GM12874 (cell line): ENCODE results near the gene ATP2B3.

Experiments
- TF ChIP-seq, protein P1 (sequence below): IDR thresholded peaks from 2 replicates; pipeline ENCODE4 v1.5.1; 2011; ENCODE audit warnings: low read depth, mild to moderate bottlenecking, control low read depth, low read length, moderate library complexity; ENCODE audit not compliant: insufficient read depth

Gene ATP2B3

GRCh38 chrX:153592091-153592833 is 74.8 kb downstream of the ATP2B3 start:
- TF ChIP-seq, protein P1, sequence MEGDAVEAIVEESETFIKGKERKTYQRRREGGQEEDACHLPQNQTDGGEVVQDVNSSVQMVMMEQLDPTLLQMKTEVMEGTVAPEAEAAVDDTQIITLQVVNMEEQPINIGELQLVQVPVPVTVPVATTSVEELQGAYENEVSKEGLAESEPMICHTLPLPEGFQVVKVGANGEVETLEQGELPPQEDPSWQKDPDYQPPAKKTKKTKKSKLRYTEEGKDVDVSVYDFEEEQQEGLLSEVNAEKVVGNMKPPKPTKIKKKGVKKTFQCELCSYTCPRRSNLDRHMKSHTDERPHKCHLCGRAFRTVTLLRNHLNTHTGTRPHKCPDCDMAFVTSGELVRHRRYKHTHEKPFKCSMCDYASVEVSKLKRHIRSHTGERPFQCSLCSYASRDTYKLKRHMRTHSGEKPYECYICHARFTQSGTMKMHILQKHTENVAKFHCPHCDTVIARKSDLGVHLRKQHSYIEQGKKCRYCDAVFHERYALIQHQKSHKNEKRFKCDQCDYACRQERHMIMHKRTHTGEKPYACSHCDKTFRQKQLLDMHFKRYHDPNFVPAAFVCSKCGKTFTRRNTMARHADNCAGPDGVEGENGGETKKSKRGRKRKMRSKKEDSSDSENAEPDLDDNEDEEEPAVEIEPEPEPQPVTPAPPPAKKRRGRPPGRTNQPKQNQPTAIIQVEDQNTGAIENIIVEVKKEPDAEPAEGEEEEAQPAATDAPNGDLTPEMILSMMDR, result no peak

DNA sequence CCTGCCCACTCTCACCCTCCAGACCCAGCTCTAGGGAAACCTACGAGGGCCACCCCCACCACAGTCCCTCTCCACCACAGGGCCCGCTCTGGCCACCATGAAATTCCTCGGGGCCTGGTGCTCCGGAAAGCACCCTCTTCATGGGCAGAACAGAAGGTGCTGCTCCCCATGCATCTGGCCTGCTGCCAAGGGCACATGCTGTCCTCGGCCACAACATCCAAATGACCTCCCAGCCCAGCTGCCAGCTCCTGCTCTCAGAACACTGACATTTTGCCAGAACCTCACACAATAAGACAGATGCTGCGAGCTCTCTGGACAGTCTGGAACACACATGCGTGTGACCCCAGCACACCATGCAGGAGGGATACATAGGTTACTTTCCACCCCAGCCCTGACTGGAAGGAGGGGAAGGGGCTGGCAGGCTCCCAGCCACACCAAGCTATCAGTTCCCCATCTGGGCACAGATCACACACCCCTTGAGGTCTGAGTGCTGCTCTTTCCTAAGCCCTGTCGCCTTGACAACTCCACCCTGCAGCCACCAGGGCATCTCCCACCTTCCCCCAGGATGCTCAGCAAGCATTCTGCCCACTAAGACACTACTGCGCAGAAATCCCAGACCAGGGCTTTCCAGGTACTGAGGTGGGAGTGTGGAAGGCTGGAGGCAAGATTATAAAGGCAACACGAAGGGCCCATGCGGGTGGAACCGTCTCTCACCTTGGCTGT is 75.7 kb downstream of the ATP2B3 start:
- TF ChIP-seq, protein P1, result no peak

GRCh38 chrX:153593811-153594500 is 76.5 kb downstream of the ATP2B3 start:
- TF ChIP-seq, protein P1, result no peak

- TF ChIP-seq, protein P1, result no peak
Observed at GRCh38 chrX:153595387-153595786, 77.9 kb downstream of the ATP2B3 start.

DNA sequence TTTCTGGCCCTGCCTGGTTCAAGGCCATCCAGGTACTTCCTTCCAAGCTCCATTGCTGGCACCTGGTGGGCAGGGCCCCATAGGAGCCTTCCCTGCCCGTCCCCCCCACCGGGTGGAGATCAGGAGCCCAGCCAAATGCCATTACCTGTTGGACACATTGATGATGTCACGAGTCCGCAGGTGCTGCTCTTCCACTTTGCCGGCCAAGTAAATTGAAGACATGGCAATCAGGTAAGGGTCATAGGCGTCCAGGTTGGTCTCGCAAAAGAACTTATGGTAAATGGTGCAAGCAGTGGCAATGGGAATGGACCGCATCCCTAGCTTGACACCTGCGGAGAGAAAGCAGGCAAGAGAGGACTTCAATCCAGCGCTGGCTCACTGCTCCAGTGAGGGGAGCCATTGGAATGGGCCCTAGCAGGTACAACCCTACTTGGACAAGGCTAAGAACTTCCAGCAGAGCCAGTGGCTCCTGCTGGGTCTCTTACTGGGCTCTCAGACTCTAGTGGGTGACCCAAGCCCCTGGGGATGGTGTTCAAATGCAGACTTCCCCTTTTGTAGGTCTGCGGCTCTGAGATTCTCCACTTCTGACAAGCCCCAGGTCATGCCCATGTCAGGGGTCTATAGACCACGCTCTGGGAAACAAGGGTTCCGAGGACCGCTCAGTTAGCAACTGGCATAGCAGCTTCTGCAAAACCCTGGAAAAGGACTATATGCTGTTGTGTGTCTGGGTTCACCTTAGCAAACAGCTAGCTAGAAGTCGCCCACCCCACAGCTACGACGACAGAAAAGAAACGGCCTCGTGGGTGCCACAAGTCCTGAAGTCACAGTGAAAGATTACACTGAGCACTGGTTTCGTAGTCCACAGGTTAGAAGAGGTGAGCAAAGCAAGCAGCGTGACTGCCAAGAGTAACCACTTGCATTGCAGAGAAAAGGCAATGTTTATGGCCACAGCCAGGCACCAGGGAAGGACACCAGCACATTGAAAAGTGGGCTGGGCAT is 78.7 kb downstream of the ATP2B3 start:
- TF ChIP-seq, protein P1, result no peak

DNA sequence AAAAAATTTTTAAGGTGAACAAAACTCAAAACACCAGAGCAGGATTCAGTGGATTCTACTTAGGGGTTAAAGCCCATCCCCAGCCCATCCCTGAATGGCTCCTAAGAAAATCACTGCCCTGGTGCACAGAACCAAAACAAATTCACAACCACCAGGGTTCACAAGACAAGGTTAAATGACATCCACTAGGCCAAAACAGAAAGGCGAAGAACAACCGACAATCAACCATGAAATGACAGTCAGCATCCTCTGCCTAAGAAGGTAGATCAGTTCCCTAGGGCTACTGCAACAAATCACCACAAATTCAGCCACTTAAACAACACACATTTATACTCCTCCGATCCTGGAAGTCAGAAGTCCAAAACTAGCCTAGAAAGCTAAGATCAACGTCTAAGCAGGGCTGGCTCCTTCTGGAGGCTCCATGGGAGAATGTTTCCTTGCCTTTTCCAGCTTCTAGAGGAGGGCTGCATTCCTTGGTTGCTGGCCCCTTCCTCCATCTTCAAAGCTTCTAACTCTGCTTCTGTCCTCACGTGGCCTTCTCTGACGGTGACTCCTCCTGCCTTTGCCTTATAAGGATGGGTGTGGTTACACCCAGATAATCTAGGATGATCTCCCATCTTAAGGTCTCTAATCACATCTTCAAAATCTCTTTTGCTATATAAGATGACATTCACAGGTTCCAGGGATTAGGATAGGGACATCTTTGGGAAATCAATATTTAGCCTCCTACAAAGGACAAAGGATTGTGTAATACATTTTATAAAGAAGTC is 79.7 kb downstream of the ATP2B3 start:
- TF ChIP-seq, protein P1, result no peak
